Adipose tissue (tissue), 3 donors: ENCODE data around the gene OPA3. TPM values are rescaled to one million over a fixed set of nuclear protein-coding genes. Genes with fewer than 3 reads are reported as not detected.

ENCODE experiments used
- H3K27ac ChIP-seq: one replicate; pipeline ENCODE4 v1.5.1; 2013; ENCODE audit warnings: low read depth, low read length
- WGBS, 3 donors: extraction: QIAGEN DNeasy Blood & Tissue Kit; methylation state at CpG; one replicate each; pipeline ENCODE4 v1.1.7; 2013; 5-methylcytosine and 5-hydroxymethylcytosine counted together
- polyA plus RNA-seq, 3 donors: library from polyadenylated mRNA; stranded (reverse); fragments of 200-250 nt; gene quantifications; one replicate each; pipeline ENCODE4 v1.2.3, GENCODE V29; 2013
- donor health status: healthy with polysubstance abuse.
- donor health status: Bipolar disorder and iron deficiency.
- donor health status: healthy.

The OPA3 gene
- polyA plus RNA-seq, 3 donors = 3.1 to 6.7 (median 3.5) TPM

GRCh38 chr19:45600340-45600885, 15.8 kb upstream of the OPA3 start:
- H3K27ac ChIP-seq = no peak overlapping the region
- WGBS, 3 donors = 32 to 44% (median 39%) methylated on average over 5 of the region's 5 CpGs

GRCh38 chr19:45599286-45599685, 14.7 kb upstream of the OPA3 start:
- 9 to 14% (median 12%) methylated on average over 12 to 13 of the region's 13 CpGs for WGBS, 3 donors
- H3K27ac ChIP-seq = no peak overlapping the region

GRCh38 chr19:45598267-45599001, 13.8 kb upstream of the OPA3 start:
- H3K27ac ChIP-seq = no peak overlapping the region
- 2 to 3% (median 3%) methylated on average over 21 to 22 of the region's 22 CpGs for WGBS, 3 donors

GRCh38 chr19:45597425-45598111, 13.0 kb upstream of the OPA3 start:
- H3K27ac ChIP-seq = no peak overlapping the region
- 24 to 26% (median 26%) methylated on average over 4 to 5 of the region's 5 CpGs for WGBS, 3 donors

GRCh38 chr19:45595814-45596213, 11.2 kb upstream of the OPA3 start:
- H3K27ac ChIP-seq = no peak overlapping the region
- WGBS, 3 donors = 58 to 62% (median 61%) methylated on average over 6 of the region's 6 CpGs

GRCh38 chr19:45593520-45593919, 8.9 kb upstream of the OPA3 start:
- H3K27ac ChIP-seq = no peak overlapping the region
- WGBS, 3 donors = 12 to 23% (median 17%) methylated on average over 1 of the region's 1 CpG

DNA sequence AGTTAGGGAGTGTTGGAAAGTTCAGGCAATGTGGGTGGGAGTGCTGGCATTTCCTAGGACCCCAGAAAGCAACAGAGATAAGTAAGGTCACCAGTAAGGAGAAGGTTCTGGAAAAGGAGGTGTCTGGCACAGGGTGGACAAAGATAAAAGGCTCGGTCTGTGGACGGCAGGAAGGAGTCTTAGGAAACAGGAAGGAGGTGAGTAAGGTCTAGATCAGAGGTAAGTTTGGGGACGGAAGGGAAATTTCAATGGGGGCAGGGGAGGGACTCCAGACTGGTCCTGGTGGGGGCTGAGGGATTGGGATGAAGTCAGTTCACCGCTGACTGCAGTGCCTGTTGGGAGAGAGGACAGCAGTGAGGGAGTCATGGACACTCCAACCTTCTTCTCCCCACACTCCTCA, 7.8 kb upstream of the OPA3 start:
- no peak overlapping the region for H3K27ac ChIP-seq
- WGBS, 3 donors = 24 to 38% (median 32%) methylated on average over 4 of the region's 4 CpGs

DNA sequence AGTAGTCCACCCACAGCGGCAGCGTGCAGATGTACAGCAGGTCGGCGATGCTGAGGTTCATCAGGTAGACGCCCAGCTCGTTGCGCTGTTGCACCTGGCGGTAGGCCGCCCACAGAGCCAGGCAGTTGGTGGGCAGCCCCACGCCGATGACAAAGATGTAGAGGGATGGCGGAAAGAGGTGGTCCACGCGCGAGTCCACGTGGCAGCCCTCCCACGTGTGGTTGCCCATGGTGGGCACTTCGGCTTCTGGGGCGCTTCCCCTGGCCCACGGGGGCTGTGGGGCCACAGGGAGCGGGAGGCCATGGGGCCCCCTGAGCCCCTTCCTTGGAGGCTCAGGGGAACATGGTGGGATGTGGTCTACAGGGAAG, 7.0 kb upstream of the OPA3 start:
- 90 to 94% (median 92%) methylated on average over 21 of the region's 21 CpGs for WGBS, 3 donors
- H3K27ac ChIP-seq = no peak overlapping the region

DNA sequence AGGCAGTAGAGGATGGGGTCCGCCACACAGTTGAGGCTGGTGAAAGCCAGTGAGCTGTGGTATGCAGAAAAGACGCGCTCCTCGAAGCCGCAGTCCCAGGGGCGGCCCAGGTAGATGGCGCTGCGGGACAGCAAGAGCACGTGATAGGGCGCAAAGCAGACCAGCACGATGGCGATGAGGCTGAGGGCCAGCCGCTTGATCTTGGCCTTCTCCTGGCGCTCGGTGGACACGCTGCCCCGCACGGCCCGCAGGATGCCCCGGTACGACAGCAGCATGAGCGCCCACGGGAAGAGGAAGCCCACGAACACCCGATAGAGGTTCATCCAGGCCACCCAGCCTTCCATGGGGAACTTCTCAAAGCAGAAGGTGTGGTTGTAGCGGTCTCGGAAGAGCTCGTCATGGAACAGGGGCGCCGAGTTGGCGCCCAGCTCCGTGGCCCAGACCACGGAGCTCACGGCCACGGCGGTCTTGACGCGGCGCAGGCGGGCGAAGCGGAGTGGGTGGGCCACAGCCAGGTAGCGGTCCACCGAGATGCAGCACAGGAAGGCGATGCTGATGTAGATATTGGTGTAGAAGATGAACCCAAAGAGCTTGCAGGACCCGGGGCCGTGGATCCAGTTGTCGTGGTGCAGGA, 6.5 kb upstream of the OPA3 start:
- H3K27ac ChIP-seq = no peak overlapping the region

GRCh38 chr19:45590300-45591003, 5.8 kb upstream of the OPA3 start:
- H3K27ac ChIP-seq = no peak overlapping the region
- WGBS, 3 donors = 53 to 69% (median 67%) methylated on average over 15 of the region's 15 CpGs

More for the DNA sequence above, 6.5 kb upstream of the OPA3 start:
- whole genome bisulfite sequencing, 3 donors = 47 to 62% (median 60%) methylated on average over 47 to 48 of the region's 48 CpGs

DNA sequence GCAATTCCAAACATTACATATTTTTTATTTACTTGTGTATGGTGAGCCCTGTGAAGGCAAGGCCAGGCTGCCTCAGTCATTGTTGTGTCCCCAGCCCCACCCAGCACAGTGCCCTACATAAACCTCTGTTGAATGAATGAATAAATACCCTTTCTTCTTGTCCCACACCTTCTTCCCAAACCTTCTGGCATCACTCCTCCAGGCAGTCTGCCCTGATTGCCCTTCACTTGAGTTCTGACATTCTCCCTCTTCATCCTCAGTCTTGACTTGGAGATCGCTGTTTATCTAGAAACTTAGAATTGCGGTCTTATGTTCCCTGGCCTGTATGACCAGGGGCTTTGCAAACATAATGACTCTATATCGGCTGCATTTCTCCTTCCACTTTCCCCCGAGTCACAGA, 5.2 kb upstream of the OPA3 start:
- WGBS, 3 donors = 89 to 94% (median 90%) methylated on average over 4 of the region's 4 CpGs
- H3K27ac ChIP-seq = no peak overlapping the region

DNA sequence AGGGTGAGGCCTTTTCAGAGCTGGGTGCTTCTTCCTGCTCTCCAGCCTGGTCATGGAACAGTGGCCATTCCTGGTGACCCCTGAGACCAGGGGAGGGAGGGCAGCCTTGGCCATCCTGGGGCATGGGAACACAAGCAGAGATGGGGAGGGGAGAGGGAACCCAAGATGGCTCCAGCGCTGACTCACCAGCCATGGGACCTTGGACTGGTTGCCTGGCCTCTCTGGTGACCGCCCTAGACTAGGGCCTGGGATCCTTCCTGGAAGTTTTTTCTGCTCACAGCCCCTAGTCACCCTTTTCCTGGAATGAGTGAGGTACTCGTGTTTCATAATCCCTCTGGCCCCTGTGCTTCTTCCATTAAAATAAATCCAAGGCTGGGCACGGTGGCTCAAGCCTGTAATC, 3.3 kb upstream of the OPA3 start:
- 64 to 70% (median 64%) methylated on average over 4 of the region's 4 CpGs for WGBS, 3 donors
- H3K27ac ChIP-seq = no peak overlapping the region

DNA sequence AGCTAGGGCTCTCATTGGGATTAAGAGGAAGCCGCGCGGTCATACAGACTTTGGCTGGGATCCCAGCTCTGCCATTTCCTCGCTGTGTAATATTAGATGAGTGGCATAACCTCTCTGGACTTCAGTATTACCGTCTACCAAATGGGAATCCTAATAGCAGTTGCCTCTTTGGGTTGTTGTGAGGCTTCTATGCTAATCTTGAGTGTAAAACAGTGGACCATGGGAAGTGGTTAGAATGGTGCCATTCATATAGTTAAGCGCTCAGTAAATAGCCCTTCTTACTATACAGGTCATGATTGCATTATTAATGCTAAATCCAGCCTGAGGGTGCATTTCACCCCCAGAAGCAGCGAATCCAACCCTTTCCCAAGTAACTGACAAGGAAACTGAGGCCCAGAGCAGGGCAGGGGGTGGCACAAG, 566 bp upstream of the OPA3 start:
- WGBS, 3 donors = 22 to 24% (median 22%) methylated on average over 7 of the region's 7 CpGs
- peak overlapping the region; percentile 44 for H3K27ac ChIP-seq

DNA sequence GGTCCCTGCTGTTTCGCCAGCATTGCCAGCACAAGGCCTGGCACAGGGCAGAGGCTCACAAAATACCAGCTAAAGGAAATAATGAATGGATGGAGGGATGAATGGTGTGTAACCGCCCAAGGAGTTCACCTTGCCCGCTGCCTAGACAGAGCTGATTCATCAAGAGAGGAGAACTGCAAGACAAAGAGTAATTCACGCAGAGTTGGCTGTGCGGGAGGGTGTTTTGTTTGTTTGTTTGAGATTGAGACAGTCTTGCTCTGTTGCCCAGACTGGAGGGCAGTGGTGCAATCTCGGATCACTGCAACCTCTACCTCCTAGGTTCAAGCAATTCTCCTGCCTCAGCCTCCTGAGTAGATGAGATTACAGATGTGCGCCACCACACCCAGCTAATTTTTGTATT, 3.0 kb downstream of the OPA3 start:
- no peak overlapping the region for H3K27ac ChIP-seq
- 83 to 95% (median 92%) methylated on average over 7 of the region's 7 CpGs for whole genome bisulfite sequencing, 3 donors

- 50 to 72% (median 69%) methylated on average over 5 of the region's 5 CpGs for WGBS, 3 donors
- no peak overlapping the region for H3K27ac ChIP-seq
Observed at GRCh38 chr19:45578861-45579260, 5.7 kb downstream of the OPA3 start.

DNA sequence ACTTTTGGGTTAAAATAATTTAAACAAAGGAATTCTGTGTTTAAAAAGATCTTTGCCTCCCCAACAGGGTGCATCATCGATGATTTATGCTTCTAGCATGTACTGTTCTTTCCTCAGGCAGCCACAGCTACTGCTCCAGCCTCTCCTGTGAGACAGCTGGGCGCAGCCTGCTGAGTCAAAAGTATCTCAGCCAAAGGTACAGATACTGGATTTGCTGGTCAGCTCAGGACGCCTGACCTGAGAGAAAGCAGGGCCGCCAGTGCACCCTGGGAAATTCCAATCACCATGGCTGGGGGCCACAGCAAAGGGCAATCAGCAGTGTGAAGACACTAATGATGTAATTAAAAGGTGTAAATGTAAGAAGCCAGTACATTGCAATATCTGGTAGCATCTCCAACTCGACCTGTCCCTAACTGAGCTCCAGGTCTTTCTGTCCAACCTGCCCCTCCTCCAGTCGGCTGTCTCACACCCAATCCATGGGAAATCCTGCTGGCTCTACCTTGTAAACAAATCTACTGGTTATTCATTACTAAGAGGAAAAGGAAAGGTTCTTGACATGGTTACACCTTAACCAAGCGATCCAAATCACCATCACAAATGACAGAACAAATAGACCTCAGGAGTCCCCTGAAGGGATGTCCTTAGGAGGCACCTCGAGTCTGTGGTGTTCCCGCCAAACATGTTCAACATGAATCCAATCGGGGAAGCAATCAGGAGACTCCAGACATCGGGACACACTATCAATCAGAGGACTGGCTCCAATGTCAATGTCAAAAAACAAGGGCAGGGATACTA, 7.3 kb downstream of the OPA3 start:
- no peak overlapping the region for H3K27ac ChIP-seq
- WGBS, 3 donors = 16 to 62% (median 57%) methylated on average over 11 of the region's 11 CpGs

- 46 to 91% (median 85%) methylated on average over 3 of the region's 3 CpGs for WGBS, 3 donors
- H3K27ac ChIP-seq = no peak overlapping the region
Observed at GRCh38 chr19:45576682-45577081, 7.9 kb downstream of the OPA3 start.

- WGBS, 3 donors = 92 to 95% (median 94%) methylated on average over 5 of the region's 5 CpGs
- no peak overlapping the region for H3K27ac ChIP-seq
Observed at GRCh38 chr19:45575216-45575615, 9.4 kb downstream of the OPA3 start.
